PC-9 (cell line): ENCODE data around the gene CDCA5.

Experiments
- CTCF ChIP-seq: fragments of 200-600 bp; sonication (generic); conservative IDR thresholded peaks from 2 replicates; pipeline ENCODE4 v1.6.1; 2017; ENCODE audit warnings: mixed run types, antibody characterized with exemption, mild to moderate bottlenecking, moderate library complexity
- EZH2 ChIP-seq: fragments of 200-600 bp; sonication (generic); IDR thresholded peaks from 2 replicates; pipeline ENCODE4 v1.8.0; 2017; ENCODE audit warnings: antibody characterized with exemption, low read depth

DNA sequence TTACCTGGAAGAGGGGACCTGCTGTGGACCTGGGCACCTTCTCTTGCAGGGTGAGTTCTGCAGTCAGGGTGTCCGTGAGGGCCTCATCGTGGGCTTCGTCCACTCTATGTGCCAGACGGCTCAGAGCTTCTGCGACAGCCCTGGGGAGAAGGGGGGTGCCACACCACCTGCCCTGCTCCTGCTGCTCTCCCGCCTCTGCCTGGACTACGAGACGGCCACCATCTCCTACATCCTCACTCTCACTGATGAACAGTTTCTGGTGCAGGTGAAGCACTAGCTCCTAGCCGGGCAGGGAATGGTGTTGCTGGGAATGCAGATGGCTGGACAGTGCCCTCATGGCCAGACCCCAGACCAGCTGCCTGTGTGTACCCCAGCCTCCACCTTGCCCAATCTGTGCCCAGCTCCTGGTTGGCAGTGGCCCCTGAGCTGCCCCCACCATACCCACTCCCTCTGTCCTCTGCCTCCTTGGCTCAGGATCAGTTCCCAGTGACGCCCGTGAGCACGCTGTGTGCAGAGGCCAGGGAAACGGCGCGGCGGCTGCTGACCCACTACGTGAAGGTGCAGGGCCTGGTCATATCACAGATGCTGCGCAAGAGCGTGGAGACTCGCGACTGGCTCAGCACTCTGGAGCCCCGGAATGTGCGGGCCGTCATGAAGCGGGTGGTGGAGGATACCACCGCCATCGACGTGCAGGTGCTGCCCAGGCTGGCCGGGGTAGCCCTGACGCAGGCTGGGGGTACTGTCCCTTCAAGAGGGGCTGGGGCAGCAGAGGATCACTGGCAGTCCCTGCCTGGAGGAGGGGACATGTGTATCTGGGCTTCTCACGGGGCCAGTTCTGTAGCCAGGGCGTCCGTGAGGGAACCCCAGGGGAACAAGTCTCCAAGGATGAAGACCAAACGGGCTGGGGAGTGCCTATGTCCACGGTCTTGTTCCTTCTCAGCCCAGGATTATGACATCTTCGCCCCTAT, 25.7 kb upstream of the CDCA5 start:
- TF ChIP-seq CTCF: no peak
- no peak for TF ChIP-seq EZH2
